Amygdala (tissue), 56 donors: ENCODE results near the gene EIF2A.

Source experiments
- DNase-seq, 56 donors: peaks; one replicate each; lab custom pipeline; 2025; lab: John Stamatoyannopoulos, UW

Gene EIF2A

DNA sequence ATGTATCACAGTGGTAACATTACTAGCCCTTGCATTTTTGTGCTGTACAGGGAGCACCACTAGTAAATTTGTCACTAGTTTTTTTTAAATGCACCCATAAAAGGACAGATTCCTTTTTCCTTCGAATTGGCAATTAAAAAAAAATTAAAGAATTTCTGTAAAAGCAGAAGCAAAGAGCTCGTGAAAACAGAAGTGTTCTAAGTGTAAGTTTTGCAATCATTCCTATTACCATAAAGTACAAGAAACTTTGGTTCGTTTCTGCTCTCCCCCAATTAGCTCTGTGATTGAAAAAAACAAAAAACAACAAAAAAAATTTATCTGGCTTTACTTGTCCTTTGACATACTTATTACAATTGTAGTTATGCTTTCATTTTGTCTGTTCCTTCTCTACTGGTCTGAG, 5.6 kb upstream of the EIF2A start:
- DNase-seq, result no peak

DNA sequence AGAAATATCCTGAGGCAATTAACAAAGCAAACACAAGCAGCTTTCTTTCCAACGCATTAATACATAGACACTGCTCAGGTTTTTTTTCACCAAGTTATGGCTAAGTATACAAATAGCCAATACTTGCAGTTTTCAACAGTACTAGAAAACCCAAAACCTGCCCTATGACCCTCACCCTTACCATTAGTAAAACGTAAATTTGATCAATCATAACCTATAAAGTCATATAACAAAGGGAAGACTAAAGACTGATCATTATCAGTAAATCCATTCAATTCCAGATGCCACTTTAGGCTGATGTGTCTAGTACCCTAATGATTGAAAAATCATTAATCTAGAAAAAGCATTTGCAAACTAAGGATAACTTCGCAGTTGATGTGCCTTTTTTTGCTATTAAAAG, 3.5 kb upstream of the EIF2A start:
- no peak for DNase-seq

- DNase-seq, result no peak
These were observed 3.1 kb upstream of the EIF2A start for GRCh38 chr3:150543531-150543930.

DNA sequence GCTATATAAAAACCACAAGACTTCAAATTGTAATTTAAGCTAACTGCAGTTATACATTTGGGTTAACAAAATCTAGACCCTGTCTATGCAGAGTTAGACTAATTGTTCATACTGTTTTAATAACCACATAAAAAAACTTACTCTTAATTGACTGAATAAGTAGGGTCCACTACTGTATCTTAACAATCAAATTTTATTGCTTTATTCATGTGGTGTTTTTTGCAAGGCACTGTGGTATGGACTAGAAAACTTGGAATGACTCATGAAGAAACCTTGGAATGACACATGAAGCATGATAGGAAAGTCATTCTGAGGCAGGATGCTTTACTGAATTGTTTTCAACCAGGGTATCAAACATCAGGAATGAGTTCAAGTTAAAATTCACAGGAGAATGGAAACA, 2.5 kb upstream of the EIF2A start:
- no peak for DNase-seq

DNA sequence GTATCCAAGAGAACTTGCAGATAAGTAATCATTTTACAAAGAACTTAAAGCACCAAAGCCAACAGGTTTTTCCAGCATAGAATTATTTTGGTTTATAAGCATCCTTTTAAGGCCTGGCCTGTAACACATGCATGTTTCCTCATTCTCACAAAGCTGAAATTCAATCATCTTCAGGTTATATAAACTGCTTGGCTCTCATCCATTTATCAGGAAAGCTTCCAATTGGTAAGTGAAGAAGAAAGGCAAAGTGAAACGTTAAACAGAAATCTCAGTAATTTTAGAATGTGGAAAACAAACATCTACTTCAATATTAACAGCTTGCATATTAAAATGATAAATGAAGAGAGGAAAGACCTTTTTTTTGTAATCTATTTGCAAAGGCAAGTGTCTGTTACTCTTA, 1.9 kb upstream of the EIF2A start:
- no peak for DNase-seq

DNA sequence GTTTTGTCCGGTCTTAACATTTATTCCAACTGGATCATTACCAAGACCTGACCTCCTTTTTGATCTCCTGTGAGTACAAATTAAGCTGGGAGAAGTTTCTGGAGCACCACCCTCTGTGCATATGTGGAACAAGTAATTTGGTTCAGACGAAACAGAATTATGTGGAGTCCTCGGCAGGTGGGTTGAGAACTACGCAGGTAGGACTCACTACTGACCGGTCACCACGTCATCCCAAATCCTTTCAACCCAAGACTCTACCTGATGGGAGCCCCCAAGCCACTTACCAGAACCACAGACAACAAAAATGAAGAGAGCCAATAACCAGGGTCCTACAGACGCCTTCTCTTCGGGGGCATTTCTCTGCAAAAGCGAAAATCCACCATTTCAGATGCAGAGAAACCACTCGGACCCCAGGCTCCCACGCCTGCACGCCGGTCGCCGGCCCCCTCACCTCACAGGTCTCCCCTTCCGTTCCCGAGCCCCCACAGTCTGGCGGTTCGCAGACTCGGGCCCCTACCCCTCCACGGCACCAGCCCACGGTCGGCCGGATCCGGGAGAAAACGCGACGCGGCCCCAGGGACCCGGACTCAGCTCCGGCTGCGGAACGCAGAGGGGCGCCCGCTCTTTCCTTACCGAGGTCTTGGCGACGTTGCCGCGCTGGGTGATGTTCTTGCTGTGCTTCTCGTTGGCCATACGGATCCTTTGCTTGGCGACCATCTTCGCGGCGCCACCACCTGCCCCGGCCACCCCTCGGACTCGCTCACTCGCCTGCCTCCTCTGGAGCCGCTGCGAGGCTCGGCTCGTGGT, 965 bp upstream of the EIF2A start:
- peak in 34 of 56 donors; percentile 1 to 75 (median 51) for DNase-seq

DNA sequence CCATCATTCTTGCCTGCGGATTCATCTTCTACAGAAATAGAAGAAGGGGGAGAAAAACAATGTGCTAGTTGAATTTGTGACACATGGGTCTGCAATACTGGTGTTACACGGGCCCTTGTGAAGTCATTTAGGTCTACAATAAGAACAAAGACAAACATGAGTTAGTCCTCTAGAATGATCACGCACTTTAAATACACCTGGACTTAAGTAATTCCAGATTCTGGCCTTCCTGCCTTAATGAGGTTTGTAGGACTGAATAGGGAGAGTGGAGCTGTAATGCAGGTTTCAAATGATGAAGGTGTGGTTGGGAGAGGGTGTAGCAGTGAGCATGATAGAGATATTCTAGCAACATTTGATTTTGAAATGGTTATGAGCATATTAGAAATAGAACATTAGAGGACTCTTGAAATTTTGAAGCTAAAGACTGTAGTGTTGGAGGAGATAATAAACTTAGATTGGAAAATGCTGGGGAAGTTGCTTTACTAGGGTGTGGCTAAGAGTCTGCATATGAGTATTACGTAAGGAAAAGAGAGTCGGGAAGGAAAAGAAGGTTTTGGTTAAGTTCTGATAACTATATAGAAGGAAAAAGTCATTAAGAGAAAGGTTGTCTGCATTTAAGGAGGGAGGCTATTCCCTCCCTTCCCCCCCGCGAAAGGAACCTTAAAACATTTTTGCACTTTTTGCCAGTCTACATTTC, 606 bp downstream of the EIF2A start:
- DNase-seq, result no peak

- DNase-seq, result no peak
These were observed 9.4 kb downstream of the EIF2A start for GRCh38 chr3:150555859-150556436.

- no peak for DNase-seq
These were observed 10.2 kb downstream of the EIF2A start for GRCh38 chr3:150556792-150557191.

DNA sequence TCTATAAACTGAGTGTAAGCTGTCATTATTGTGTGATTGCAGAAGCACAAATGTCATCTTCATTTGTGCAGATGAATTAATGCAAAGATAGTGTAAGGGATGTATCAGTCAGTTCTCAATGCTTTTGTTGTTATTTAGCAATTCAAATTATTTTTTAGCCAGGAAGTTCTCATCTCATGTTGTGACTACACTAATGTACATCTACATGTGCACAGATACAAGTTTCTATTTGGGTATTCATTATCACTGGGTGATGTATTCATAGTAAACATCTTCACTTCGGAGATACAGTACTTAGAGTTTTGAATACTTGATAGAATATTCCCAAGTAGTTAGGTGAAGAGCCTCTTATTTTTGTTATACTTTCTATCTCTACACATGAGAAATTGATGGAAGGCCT, 11.1 kb downstream of the EIF2A start:
- DNase-seq, result no peak

DNA sequence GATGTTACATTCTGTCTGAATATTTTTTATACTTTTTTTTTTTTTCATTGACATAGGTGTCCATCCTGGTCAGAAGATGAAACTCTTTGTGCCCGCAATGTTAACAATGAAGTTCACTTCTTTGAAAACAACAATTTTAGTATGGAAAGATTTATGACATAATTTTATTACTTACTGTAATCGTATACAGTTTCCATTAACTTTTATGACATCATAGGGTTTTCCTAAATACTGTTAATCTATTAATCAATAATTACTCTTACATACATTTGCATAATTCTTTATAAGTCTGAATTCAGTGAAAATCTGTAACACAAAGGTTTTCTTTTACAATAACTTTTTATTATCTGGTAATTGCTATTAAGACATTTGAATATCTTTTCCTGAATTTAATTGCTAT, 17.7 kb downstream of the EIF2A start:
- no peak for DNase-seq

DNA sequence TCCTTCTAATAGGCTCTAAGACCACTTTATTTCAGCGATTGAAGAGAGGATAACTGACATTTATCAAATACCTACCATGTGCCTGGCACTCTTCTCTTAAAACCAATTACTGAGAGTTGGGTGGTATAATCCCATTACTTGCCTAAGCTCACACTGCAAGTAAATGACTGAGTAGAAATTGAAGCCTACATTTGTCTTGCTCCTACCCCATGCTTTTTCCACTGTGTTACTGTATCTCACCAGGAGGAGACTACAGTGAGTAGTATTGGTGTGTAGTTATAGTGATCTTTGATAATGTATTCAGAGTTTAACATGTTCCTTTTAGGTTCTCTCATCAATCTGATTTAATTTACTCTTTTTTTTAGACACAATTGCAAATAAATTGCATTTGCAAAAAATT, 20.7 kb downstream of the EIF2A start:
- no peak for DNase-seq

GRCh38 chr3:150577855-150578254, 31.3 kb downstream of the EIF2A start:
- DNase-seq, result no peak

- no peak for DNase-seq
These were observed 34.6 kb downstream of the EIF2A start for GRCh38 chr3:150581174-150581573.

GRCh38 chr3:150582620-150583019, 36.0 kb downstream of the EIF2A start:
- no peak for DNase-seq

DNA sequence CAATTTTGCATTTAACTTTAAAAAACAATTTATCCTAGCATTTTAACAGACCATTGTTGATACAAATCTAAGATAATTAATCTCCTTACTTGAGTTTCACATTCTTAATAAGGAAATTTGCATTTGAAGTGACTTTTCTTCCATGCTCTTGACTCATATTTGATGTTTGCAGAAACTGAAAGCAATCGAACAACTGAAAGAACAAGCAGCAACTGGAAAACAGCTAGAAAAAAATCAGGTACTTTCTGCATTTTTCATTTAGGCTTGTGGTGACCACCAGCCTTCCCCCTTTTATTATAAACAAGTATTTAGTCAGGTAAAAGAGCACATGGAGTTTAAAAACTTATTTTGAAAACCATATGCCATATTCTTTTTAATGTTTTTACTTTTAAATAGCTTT, 36.4 kb downstream of the EIF2A start:
- no peak for DNase-seq

DNA sequence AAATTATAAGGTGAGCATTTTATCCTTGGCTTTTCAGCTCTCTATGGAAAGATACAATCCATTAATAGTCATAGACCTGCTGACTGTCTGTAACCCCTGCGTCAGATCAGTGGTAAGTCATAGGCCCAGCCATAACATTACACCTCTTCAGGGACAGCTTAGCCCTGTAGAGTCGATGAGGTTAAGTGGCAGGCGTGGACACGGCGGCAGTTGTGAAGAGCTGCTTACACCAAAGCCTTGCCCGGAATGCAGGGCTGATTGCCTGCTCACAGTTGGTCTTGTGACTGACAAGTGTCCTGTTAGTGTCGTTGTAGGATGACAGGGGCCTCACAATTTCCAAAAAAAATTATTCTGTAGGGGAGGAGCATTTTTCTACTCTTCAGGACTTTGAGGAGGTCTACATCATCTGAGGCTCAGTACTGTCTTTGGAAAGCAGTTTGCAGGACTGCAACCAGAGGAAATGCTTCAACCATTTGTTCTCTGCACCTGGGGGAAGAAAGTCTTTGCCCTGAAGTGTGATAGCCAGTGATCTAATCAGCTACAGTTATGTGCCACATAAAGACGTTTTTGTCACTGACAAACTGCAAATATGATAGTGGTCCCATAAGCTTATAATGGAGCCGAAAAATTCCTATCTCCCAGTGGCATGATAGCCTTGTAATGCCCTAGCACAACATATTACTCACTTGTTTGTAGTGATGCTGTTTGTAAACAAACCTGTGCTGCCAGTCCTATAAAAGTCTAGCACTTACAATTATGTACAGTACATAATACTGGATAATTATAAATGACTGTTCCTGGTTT, 41.6 kb downstream of the EIF2A start:
- no peak for DNase-seq

- DNase-seq, result no peak
These were observed 43.2 kb downstream of the EIF2A start for GRCh38 chr3:150589759-150590158.

- no peak for DNase-seq
These were observed 47.6 kb downstream of the EIF2A start for GRCh38 chr3:150594150-150594549.

DNA sequence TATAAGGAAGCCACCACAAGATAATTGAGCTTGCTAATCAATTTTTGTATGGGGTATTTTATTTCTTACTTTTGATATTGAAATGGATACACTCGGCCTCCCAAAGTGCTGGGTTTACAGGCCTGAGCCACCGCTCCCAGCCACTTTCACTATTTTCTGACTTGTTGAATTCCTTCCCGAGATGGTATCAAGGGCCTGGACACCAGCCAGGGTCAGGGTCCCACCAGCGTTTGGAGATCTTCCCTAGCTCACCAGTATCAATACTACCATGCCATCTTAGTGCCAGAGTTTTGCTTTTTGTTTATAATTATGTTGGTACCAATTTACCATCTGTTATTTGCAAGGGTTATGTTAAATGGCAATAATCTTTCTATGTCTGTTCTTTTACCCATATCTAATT, 51.1 kb downstream of the EIF2A start:
- DNase-seq, result no peak
